H1 (cell line): ENCODE results near the gene CBX2. TPM values are rescaled to one million over a fixed set of nuclear protein-coding genes. Genes with fewer than 3 reads are reported as not detected.

Experiments used
- ASH2L ChIP-seq: fragments of 200-600, 300-600 bp; sonication (generic); IDR thresholded peaks from one replicate; pipeline ENCODE4 v1.7.1; 2017; ENCODE audit warnings: low read length
- ATF3 ChIP-seq: IDR thresholded peaks from 2 replicates; pipeline ENCODE4 v1.6.1; 2011; ENCODE audit warnings: low read depth, mild to moderate bottlenecking, low read length; ENCODE audit not compliant: insufficient read depth
- CBX8 ChIP-seq: fragments of 300-800, 300-1000 bp; sonication (generic); IDR thresholded peaks from 2 replicates; pipeline ENCODE4 v1.7.1; 2016; ENCODE audit warnings: low read depth, low read length, borderline replicate concordance
- CEBPB ChIP-seq: IDR thresholded peaks from 2 replicates; pipeline ENCODE4 v1.6.1; 2012; ENCODE audit warnings: low read depth, low read length
- E2F6 ChIP-seq: IDR thresholded peaks from 2 replicates; pipeline ENCODE4 v1.6.1; 2012; ENCODE audit warnings: inconsistent platforms
- GABPA ChIP-seq: IDR thresholded peaks from 2 replicates; pipeline ENCODE4 v1.6.1; 2011; ENCODE audit warnings: mild to moderate bottlenecking, low read length, moderate library complexity, borderline replicate concordance; ENCODE audit not compliant: insufficient read depth
- JUN ChIP-seq: IDR thresholded peaks from 2 replicates; pipeline ENCODE4 v1.6.1; 2011; ENCODE audit warnings: low read depth, mild to moderate bottlenecking, improper control_type of control experiment, low read length
- JUND ChIP-seq: IDR thresholded peaks from 2 replicates; pipeline ENCODE4 v1.6.1; 2011; ENCODE audit warnings: mild to moderate bottlenecking, improper control_type of control experiment, low read length
- MAFK ChIP-seq: IDR thresholded peaks from 2 replicates; pipeline ENCODE4 v1.6.1; 2012; ENCODE audit warnings: low read depth, mild to moderate bottlenecking, improper control_type of control experiment, low read length
- NRF1 ChIP-seq: IDR thresholded peaks from 2 replicates; pipeline ENCODE4 v1.6.1; 2011; ENCODE audit warnings: mild to moderate bottlenecking, low read depth, low read length, improper control_type of control experiment
- POLR2AphosphoS5 ChIP-seq: IDR thresholded peaks from 2 replicates; pipeline ENCODE4 v1.6.1; 2011; ENCODE audit warnings: low read depth, low read length
- RBBP5 ChIP-seq: IDR thresholded peaks from 2 replicates; pipeline ENCODE4 v1.7.1; 2012; ENCODE audit warnings: low read depth, mild to moderate bottlenecking, inconsistent platforms, low read length, moderate library complexity, borderline replicate concordance
- RNF2 ChIP-seq: fragments of 200-900, 300-1000 bp; sonication (generic); IDR thresholded peaks from 2 replicates; pipeline ENCODE4 v1.7.1; 2016; ENCODE audit warnings: borderline replicate concordance, low read depth, mild to moderate bottlenecking, antibody characterized with exemption, low read length; ENCODE audit not compliant: poor library complexity, severe bottlenecking; ENCODE audit errors: missing control alignments
- SP2 ChIP-seq: IDR thresholded peaks from 2 replicates; pipeline ENCODE4 v1.6.1; 2012; ENCODE audit warnings: mild to moderate bottlenecking, low read length, inconsistent platforms
- USF2 ChIP-seq: IDR thresholded peaks from 2 replicates; pipeline ENCODE4 v1.6.1; 2011; ENCODE audit warnings: low read length, improper control_type of control experiment
- YY1 ChIP-seq: IDR thresholded peaks from 2 replicates; pipeline ENCODE4 v1.6.1; 2011; ENCODE audit warnings: low read depth, mild to moderate bottlenecking, low read length
- polyA plus RNA-seq, 7 experiments: library from polyadenylated mRNA; depleted of rRNA in 3 of 7; stranded (reverse) in 5 of 7; unstranded in 2 of 7; fragments of >200 nt in 5 of 7; fragments of 200-250 nt in 2 of 7; gene quantifications; 1 replicate in 5 of 7; 2 replicates in 1 of 7; 4 replicates in 1 of 7; pipeline versions ENCODE4 v1.2.1 to v1.2.3, GENCODE V29; 2011 to 2013; ENCODE audit warnings: missing spikeins in 2 of 7, mixed read lengths in 2 of 7
- total RNA-seq: library from RNA; stranded (reverse); fragmentation: NEBNext Ultra II Directional; extraction: Animal tissue kit (Norgen Biotek cat#: 25700); gene quantifications from 2 replicates; pipeline ENCODE4 v1.2.1, GENCODE V29; 2021

CBX2 gene
- total and polyA plus RNA-seq, 2 of the 8 experiments (the other 6 are each of a cell fraction or from before 2014, with no cell fraction given) = 64.3 to 83.9 TPM

- TF ChIP-seq RBBP5 (no peak), NRF1 (no peak), POLR2AphosphoS5 (no peak), USF2 (no peak), RNF2 (peak; percentile 36), GABPA (no peak), SP2 (no peak), JUN (no peak), MAFK (no peak), ATF3 (no peak), CBX8 (no peak), CEBPB (no peak), ASH2L (peak; percentile 41), E2F6 (peak; percentile 88), YY1 (no peak), JUND (no peak)
Observed at GRCh38 chr17:79814127-79814973, 36.4 kb downstream of the CBX2 start (continued).
